Adrenal gland (tissue), 12 donors: ENCODE data around the gene FYN. TPM values are rescaled to one million over a fixed set of nuclear protein-coding genes. Genes with fewer than 3 reads are reported as not detected.

Experiments
- DNase-seq, 7 donors: peaks; one replicate each; pipeline ENCODE4 v3.0.0-alpha.2; 2019 to 2020
- H3K27ac ChIP-seq, 5 donors: fragments of 200-600 bp; sonication (generic) in 4 of 5; 1 replicate in 3 of 5; 2 replicates in 2 of 5; pipeline versions ENCODE4 v1.5.1 to v1.8.0; 2016 to 2020; ENCODE audit warnings: mild to moderate bottlenecking in 1 of 5
- H3K27me3 ChIP-seq: fragments of 200-600 bp; 2 replicates; pipeline ENCODE4 v1.8.0; 2021
- H3K36me3 ChIP-seq, 2 donors: fragments of 200-600 bp; replicated peaks in 1 of 2; 1 replicate in 1 of 2; 2 replicates in 1 of 2; pipeline versions ENCODE4 v1.5.1 to v1.8.0; 2018 to 2022
- H3K4me1 ChIP-seq, 2 donors: fragments of 200-600 bp; replicated peaks in 1 of 2; 1 replicate in 1 of 2; 2 replicates in 1 of 2; pipeline versions ENCODE4 v1.5.1 to v1.8.0; 2018 to 2021
- H3K4me3 ChIP-seq, 4 donors: fragments of 200-600 bp; sonication (generic) in 3 of 4; one replicate each; pipeline ENCODE4 v1.5.1; 2016 to 2018
- H3K9me3 ChIP-seq, 3 donors: fragments of 200-600 bp; sonication (generic) in 1 of 3; replicated peaks in 1 of 3; 1 replicate in 2 of 3; 2 replicates in 1 of 3; pipeline versions ENCODE4 v1.5.1 to v1.8.0; 2016 to 2021
- CTCF ChIP-seq, 6 experiments: fragments of 450-650 bp in 4 of 6; fragments of 200-600 bp in 2 of 6; sonication (generic) in 1 of 6; IDR thresholded peaks; 1 replicate in 5 of 6; 2 replicates in 1 of 6; pipeline versions ENCODE4 v1.5.1 to v1.8.0; 2016 to 2021; ENCODE audit warnings: antibody characterized with exemption in 6 of 6, mild to moderate bottlenecking in 2 of 6, moderate library complexity in 1 of 6
- POLR2A ChIP-seq, 2 donors: fragments of 450-650 bp; IDR thresholded peaks; one replicate each; pipeline ENCODE4 v1.6.1; 2017; ENCODE audit warnings: antibody characterized with exemption in 2 of 2, mild to moderate bottlenecking in 2 of 2, moderate library complexity in 1 of 2
- WGBS, 4 donors: extraction: QIAGEN DNeasy Blood & Tissue Kit in 2 of 4; methylation state at CpG; one replicate each; pipeline versions ENCODE4 v1.1.5 to v1.1.7; 2013 to 2017; 5-methylcytosine and 5-hydroxymethylcytosine counted together
- intact Hi-C, 2 donors: fragments of 100-400 bp; cut with DNase I; formaldehyde crosslinking; loops; one replicate each; pipeline versions ENCODE4 v1.14.1 to v1.15.0; 2022 to 2023
- polyA plus RNA-seq, 3 donors: library from polyadenylated mRNA; stranded (reverse); fragments of 200-250 nt in 2 of 3; fragments of 350-450 nt in 1 of 3; fragmentation: Illumina TruSeq in 1 of 3; extraction: RNeasy Lipid Tissue Mini Kit (QIAGEN cat#74804) in 1 of 3; gene quantifications; one replicate each; pipeline ENCODE4 v1.2.3, GENCODE V29; 2013 to 2014
- total RNA-seq, 9 donors: library from RNA; depleted of rRNA in 4 of 9; stranded (reverse); fragments of >200 nt in 4 of 9; fragments of 120-200 nt in 1 of 9; fragmentation: NEBNext Ultra II Directional in 1 of 9; extraction: Animal tissue kit (Norgen Biotek cat#: 25700) in 1 of 9; gene quantifications; one replicate each; pipeline versions ENCODE4 v1.1.0 to v1.2.4, GENCODE V29; 2013 to 2023
- donor health status: healthy with polysubstance abuse.
- donor health status: Bipolar disorder and iron deficiency.
- donor health status: DM: yes; HTN: yes; CAD: no.
- donor health status: DM: no; HTN: no; CAD: no.
- donor health status: DM: no; HTN: no; CAD: no.
- donor health status: DM: yes; HTN: yes; CAD: no.

FYN gene
- total and polyA plus RNA-seq, 12 donors, result 10.7 to 36.5 (median 19.8) TPM

GRCh38 chr6:111803371-111803770 lies 69.9 kb downstream of the FYN start:
- intact Hi-C loops, result no loop called here
- H3K4me1 ChIP-seq, result no peaks in the 10 kb centered on the region
- no peak overlapping the region for H3K27ac ChIP-seq
- no peaks in the 10 kb centered on the region for H3K27me3 ChIP-seq
- no peaks in the 10 kb centered on the region for H3K36me3 ChIP-seq
- 77 to 94% (median 86%) methylated on average over 1 of the region's 1 CpG for WGBS, 4 donors
- TF ChIP-seq POLR2A (IDR thresholded peaks at IDR 0.05) (no peak), CTCF (IDR thresholded peaks at IDR 0.05) (no peak)
- no peak overlapping the region for H3K4me3 ChIP-seq
- no peak for DNase-seq
- no peaks in the 10 kb centered on the region for H3K9me3 ChIP-seq

GRCh38 chr6:111802720-111803330 lies 70.4 kb downstream of the FYN start:
- intact Hi-C loops, result no loop called here
- 83 to 88% (median 85%) methylated on average over 2 of the region's 2 CpGs for WGBS, 4 donors
- Histone ChIP-seq H3K27me3 (no peaks in the 10 kb centered on the region), H3K4me1 (no peaks in the 10 kb centered on the region), H3K9me3 (no peaks in the 10 kb centered on the region), H3K27ac (no peak overlapping the region), H3K4me3 (no peak overlapping the region), H3K36me3 (no peaks in the 10 kb centered on the region)
- DNase-seq, result no peak
- TF ChIP-seq POLR2A (IDR thresholded peaks at IDR 0.05) (no peak), CTCF (IDR thresholded peaks at IDR 0.05) (no peak)

GRCh38 chr6:111802015-111802414 lies 71.2 kb downstream of the FYN start:
- H3K36me3 ChIP-seq, result no peaks in the 10 kb centered on the region
- no peak overlapping the region for H3K4me3 ChIP-seq
- H3K27ac ChIP-seq, result no peak overlapping the region
- no peak for DNase-seq
- no peaks in the 10 kb centered on the region for H3K27me3 ChIP-seq
- TF ChIP-seq CTCF (IDR thresholded peaks at IDR 0.05), result no peak
- no peak for TF ChIP-seq POLR2A (IDR thresholded peaks at IDR 0.05)
- intact Hi-C loops, result no loop called here
- no peaks in the 10 kb centered on the region for H3K4me1 ChIP-seq
- no peaks in the 10 kb centered on the region for H3K9me3 ChIP-seq

- intact Hi-C loops, result no loop called here
- no peak overlapping the region for H3K4me3 ChIP-seq
- H3K9me3 ChIP-seq, result no peaks in the 10 kb centered on the region
- no peak for DNase-seq
- no peaks in the 10 kb centered on the region for H3K36me3 ChIP-seq
- no peaks in the 10 kb centered on the region for H3K4me1 ChIP-seq
- H3K27ac ChIP-seq, result no peak overlapping the region
- no peak for TF ChIP-seq CTCF (IDR thresholded peaks at IDR 0.05)
- TF ChIP-seq POLR2A (IDR thresholded peaks at IDR 0.05), result no peak
- WGBS, 4 donors, result 72 to 94% (median 81%) methylated on average over 4 of the region's 4 CpGs
- no peaks in the 10 kb centered on the region for H3K27me3 ChIP-seq
These were observed 72.4 kb downstream of the FYN start for GRCh38 chr6:111800821-111801220.
